PC-3 (cell line): ENCODE measurements around the gene PADI1. TPM values are rescaled to one million over a fixed set of nuclear protein-coding genes. Genes with fewer than 3 reads are reported as not detected.

Experiments
- ATAC-seq: fragments of 200-7000 bp; cut with Tn5 transposase; 2 replicates; pipeline ENCODE4 v1.9.1; 2020; ENCODE audit warnings: mild to moderate bottlenecking, moderate library complexity
- Bru-seq: library from RNA; stranded (reverse); fragments of 400-500 nt; gene quantifications from one replicate; lab custom pipeline; 2021; lab: Mats Ljungman, UMichigan
- BruChase-seq, 2 experiments: library from RNA; stranded (reverse); fragments of 400-500 nt; gene quantifications; one replicate each; lab custom pipeline; 2021; lab: Mats Ljungman, UMichigan
- BruUV-seq: library from RNA; stranded (reverse); fragments of 400-500 nt; replicated peaks from 2 replicates; lab custom pipeline; 2021; lab: Mats Ljungman, UMichigan
- CTCF ChIA-PET: fragments of 300-600 bp; sonication (Branson Sonifier 250); formaldehyde crosslinking; loops from one replicate; lab custom pipeline; 2022; ENCODE audit warnings: antibody characterized with exemption; lab: Charles Lee
- POLR2A ChIA-PET: fragments of 300-600 bp; sonication (Branson Sonifier 250); formaldehyde crosslinking; loops from one replicate; lab custom pipeline; 2022; ENCODE audit warnings: antibody characterized with exemption; ENCODE audit not compliant: unreplicated experiment; lab: Charles Lee
- DNase-seq: peaks from one replicate; pipeline ENCODE4 v3.0.0-alpha.2; 2015
- H2AFZ ChIP-seq: fragments of 300-600 bp; sonication (generic); 2 replicates; pipeline ENCODE4 v1.6.0; 2016; ENCODE audit warnings: antibody characterized with exemption, low read length
- H3F3A ChIP-seq: fragments of 300-600 bp; sonication (generic); one replicate; pipeline ENCODE4 v1.6.0; 2017; ENCODE audit warnings: antibody characterized with exemption, low read length, control low read depth, mild to moderate bottlenecking; ENCODE audit not compliant: unreplicated experiment
- H3K27ac ChIP-seq: fragments of 300-600 bp; sonication (generic); 2 replicates; pipeline ENCODE4 v1.5.1; 2016; ENCODE audit warnings: mild to moderate bottlenecking, low read length
- H3K27me3 ChIP-seq: fragments of 300-600 bp; sonication (generic); 2 replicates; pipeline ENCODE4 v1.6.1; 2016; ENCODE audit warnings: low read length, mixed read lengths
- H3K36me3 ChIP-seq: fragments of 300-600 bp; sonication (generic); 2 replicates; pipeline ENCODE4 v1.6.1; 2016; ENCODE audit warnings: low read depth, mixed run types, low read length, mixed read lengths
- H3K4me1 ChIP-seq: fragments of 300-600 bp; sonication (generic); 2 replicates; pipeline ENCODE4 v1.5.1; 2016; ENCODE audit warnings: low read length; ENCODE audit not compliant: insufficient read depth
- H3K4me2 ChIP-seq: fragments of 300-600 bp; sonication (generic); 2 replicates; pipeline ENCODE4 v1.6.0; 2016; ENCODE audit warnings: low read length
- H3K4me3 ChIP-seq: fragments of 300-600 bp; sonication (generic); 2 replicates; pipeline ENCODE4 v1.5.1; 2016; ENCODE audit warnings: mild to moderate bottlenecking, low read length, mixed read lengths
- H3K79me2 ChIP-seq: fragments of 300-600 bp; sonication (generic); 2 replicates; pipeline ENCODE4 v1.6.1; 2017; ENCODE audit warnings: low read length, mixed read lengths
- H3K9ac ChIP-seq: fragments of 300-600 bp; sonication (generic); 2 replicates; pipeline ENCODE4 v1.6.0; 2016; ENCODE audit warnings: mild to moderate bottlenecking, low read length
- H3K9me2 ChIP-seq: fragments of 300-600 bp; sonication (generic); replicated peaks from 2 replicates; pipeline ENCODE4 v1.6.1; 2016; ENCODE audit warnings: mixed run types, low read length, mixed read lengths
- H3K9me3 ChIP-seq: fragments of 300-600 bp; sonication (generic); 2 replicates; pipeline ENCODE4 v1.6.1; 2016; ENCODE audit warnings: low read length, mixed read lengths
- H4K20me1 ChIP-seq: fragments of 300-600 bp; sonication (generic); 2 replicates; pipeline ENCODE4 v1.6.1; 2016; ENCODE audit warnings: low read length, mixed read lengths
- CTCF ChIP-seq: fragments of 300-600 bp; sonication (generic); conservative IDR thresholded peaks from 2 replicates; pipeline ENCODE4 v1.5.1; 2017; ENCODE audit warnings: antibody characterized with exemption, low read depth, mild to moderate bottlenecking, low read length
- EZH2 ChIP-seq: fragments of 300-600 bp; sonication (generic); IDR thresholded peaks from one replicate; pipeline ENCODE4 v1.6.1; 2017; ENCODE audit warnings: antibody characterized with exemption, mild to moderate bottlenecking, low read length; ENCODE audit not compliant: unreplicated experiment
- EZH2phosphoT487 ChIP-seq: fragments of 300-600 bp; sonication (generic); IDR thresholded peaks from 2 replicates; pipeline ENCODE4 v1.6.1; 2018; ENCODE audit warnings: mild to moderate bottlenecking, antibody characterized with exemption, low read length, borderline replicate concordance
- intact Hi-C: fragments of 100-400 bp; cut with micrococcal nuclease; formaldehyde crosslinking; loops from 2 replicates; pipeline ENCODE4 v1.9.0; 2023
- long read RNA-seq: library from polyadenylated mRNA; unstranded; transcript quantifications from one replicate; pipeline ENCODE4 v2.0.0, GENCODE V29; 2021; ENCODE audit not compliant: unreplicated experiment
- total RNA-seq: library from RNA; depleted of rRNA; stranded (reverse); fragments of >200 nt; gene quantifications from 2 replicates; pipeline ENCODE4 v1.2.3, GENCODE V29; 2014; rRNA removed

The PADI1 gene
- 0.35 and 0.73 TPM in 2 replicates for total RNA-seq
- percentile 28 among the genes with signal in this experiment for Bru-seq, nascent RNA
- percentile 33 among the genes with signal in this experiment for BruChase-seq, experiment 1, labeled RNA remaining after a 6-hour chase
- percentile 25 among the genes with signal in this experiment for BruChase-seq, experiment 2, labeled RNA remaining after a 2-hour chase
- long read RNA-seq, partial matches to known transcripts: 0 of 4 reads
- long read RNA-seq, other reads (novel, unspliced or antisense): 3 of 4 reads

- H3K79me2 ChIP-seq: no peaks in the 10 kb centered on the region
- CTCF ChIA-PET: no interaction called here
- intact Hi-C loops: no loop called here
- TF ChIP-seq EZH2phosphoT487 (no peak), CTCF (no peak), EZH2 (no peak)
- H3K27me3 ChIP-seq: no peaks in the 10 kb centered on the region
- no peak within 1 kb of the TSS for H3K4me2 ChIP-seq
- no peaks in the 10 kb centered on the region for H3K36me3 ChIP-seq
- DNase-seq: peak; percentile 42
- H2AFZ ChIP-seq: no peak within 1 kb of the TSS
- H3K9ac ChIP-seq: no peak within 1 kb of the TSS
- no TSS peak for BruUV-seq
- POLR2A ChIA-PET: no interaction called here
- no peak for ATAC-seq
- H3K27ac ChIP-seq: peak within 1 kb of the TSS; percentile 32; the same call in 1 of the 2 replicates
- no peaks in the 10 kb centered on the region for H4K20me1 ChIP-seq
- H3K4me3 ChIP-seq: no peak within 1 kb of the TSS
- no peaks in the 10 kb centered on the region for H3K9me2 ChIP-seq
- H3K9me3 ChIP-seq: no peaks in the 10 kb centered on the region
- H3F3A ChIP-seq: no peaks in the 10 kb centered on the region
- H3K4me1 ChIP-seq: peaks cover 45% of the 10 kb centered on the region
Measured at GRCh38 chr1:17204546-17205440, at the start of gene PADI1. PADI1 (plus strand) TSS chr1:17205128; CDS start chr1:17205218, 90 bp downstream.

- no peak for TF ChIP-seq CTCF
- TF ChIP-seq EZH2phosphoT487: no peak
- no peak for TF ChIP-seq EZH2
- intact Hi-C loops: no loop called here
- no peak overlapping the region for H3K4me3 ChIP-seq
- ATAC-seq: no peak
- no peak overlapping the region for H2AFZ ChIP-seq
- no peak overlapping the region for H3K27ac ChIP-seq
- H3K9me3 ChIP-seq: peaks cover 4% of the 10 kb centered on the region; the same call in 1 of the 2 replicates
- BruUV-seq: no TSS peak
- H4K20me1 ChIP-seq: no peaks in the 10 kb centered on the region
- H3K4me2 ChIP-seq: no peak overlapping the region
- ChIA-PET POLR2A (no interaction called here), CTCF (no interaction called here)
- H3K9ac ChIP-seq: no peak overlapping the region
- H3K79me2 ChIP-seq: no peaks in the 10 kb centered on the region
- H3K36me3 ChIP-seq: no peaks in the 10 kb centered on the region
- no peak for DNase-seq
- H3K27me3 ChIP-seq: no peaks in the 10 kb centered on the region
- H3K9me2 ChIP-seq: no peaks in the 10 kb centered on the region
- H3F3A ChIP-seq: no peaks in the 10 kb centered on the region
- no peaks in the 10 kb centered on the region for H3K4me1 ChIP-seq
Measured at GRCh38 chr1:17155257-17155920, 49.5 kb upstream of the PADI1 start.
